ENCODE measurements around the gene MICAL3.
A peak's percentile ranks its signal among the peaks of the same experiment; 100 is the strongest.
"Not testable (repeated sequence)": the region's sequence is repeated elsewhere in the genome, so short reads cannot be mapped to it uniquely, and the experiment has no call there.

Gene MICAL3

GRCh38 chr22:18001894-18002315 is 22.5 kb downstream of the MICAL3 start:
- H3K4me1 Mint-ChIP-seq (ENCODE audit: low read depth): peaks cover 33% of the 10 kb centered on the region
- not testable (repeated sequence) for H3K36me3 Mint-ChIP-seq (ENCODE audit: low read depth); H3K9me3 Mint-ChIP-seq
- peak overlapping the region; percentile 94 for H3K4me3 Mint-ChIP-seq
- H3K27ac Mint-ChIP-seq: peak overlapping the region; percentile 95
- H3K27me3 Mint-ChIP-seq (ENCODE audit: low read depth): peaks cover 21% of the 10 kb centered on the region

GRCh38 chr22:18001040-18001893 is 23.1 kb downstream of the MICAL3 start:
- H3K4me3 Mint-ChIP-seq: peak overlapping the region; percentile 94
- no peaks in the 10 kb centered on the region for H3K36me3 Mint-ChIP-seq (ENCODE audit: low read depth)
- no peaks in the 10 kb centered on the region for H3K9me3 Mint-ChIP-seq
- H3K27ac Mint-ChIP-seq: peak overlapping the region; percentile 95
- peaks cover 21% of the 10 kb centered on the region for H3K27me3 Mint-ChIP-seq (ENCODE audit: low read depth)
- H3K4me1 Mint-ChIP-seq (ENCODE audit: low read depth): peaks cover 37% of the 10 kb centered on the region

GRCh38 chr22:18000441-18001039 is 23.8 kb downstream of the MICAL3 start:
- no peaks in the 10 kb centered on the region for H3K9me3 Mint-ChIP-seq
- H3K27me3 Mint-ChIP-seq (ENCODE audit: low read depth): peaks cover 15% of the 10 kb centered on the region
- H3K36me3 Mint-ChIP-seq (ENCODE audit: low read depth): no peaks in the 10 kb centered on the region
- peaks cover 37% of the 10 kb centered on the region for H3K4me1 Mint-ChIP-seq (ENCODE audit: low read depth)
- no peak overlapping the region for H3K27ac Mint-ChIP-seq
- H3K4me3 Mint-ChIP-seq: peak overlapping the region; percentile 68

- Mint-ChIP-seq H3K36me3 (ENCODE audit: low read depth) (no peaks in the 10 kb centered on the region), H3K4me1 (ENCODE audit: low read depth) (peaks cover 38% of the 10 kb centered on the region), H3K4me3 (peak overlapping the region; percentile 68), H3K9me3 (no peaks in the 10 kb centered on the region), H3K27ac (peak overlapping the region; percentile 49), H3K27me3 (ENCODE audit: low read depth) (peaks cover 11% of the 10 kb centered on the region)
Observed at GRCh38 chr22:17999851-18000250, 24.5 kb downstream of the MICAL3 start.

- H3K4me3 Mint-ChIP-seq: peak overlapping the region; percentile 5
- no peaks in the 10 kb centered on the region for H3K9me3 Mint-ChIP-seq
- H3K27ac Mint-ChIP-seq: no peak overlapping the region
- no peaks in the 10 kb centered on the region for H3K36me3 Mint-ChIP-seq (ENCODE audit: low read depth)
- H3K4me1 Mint-ChIP-seq (ENCODE audit: low read depth): peaks cover 43% of the 10 kb centered on the region
- peaks cover 8% of the 10 kb centered on the region for H3K27me3 Mint-ChIP-seq (ENCODE audit: low read depth)
Observed at GRCh38 chr22:17998913-17999312, 25.4 kb downstream of the MICAL3 start.

GRCh38 chr22:17997456-17997855 is 26.9 kb downstream of the MICAL3 start:
- Mint-ChIP-seq H3K27me3 (ENCODE audit: low read depth) (peaks cover 5% of the 10 kb centered on the region), H3K36me3 (ENCODE audit: low read depth) (no peaks in the 10 kb centered on the region), H3K9me3 (no peaks in the 10 kb centered on the region), H3K27ac (peak overlapping the region; percentile 81), H3K4me1 (ENCODE audit: low read depth) (peaks cover 41% of the 10 kb centered on the region), H3K4me3 (peak overlapping the region; percentile 48)

GRCh38 chr22:17995256-17995655 is 29.1 kb downstream of the MICAL3 start:
- peaks cover 34% of the 10 kb centered on the region for H3K4me1 Mint-ChIP-seq (ENCODE audit: low read depth)
- not testable (repeated sequence) for H3K36me3 Mint-ChIP-seq (ENCODE audit: low read depth); H3K27me3 Mint-ChIP-seq (ENCODE audit: low read depth); H3K4me3 Mint-ChIP-seq; H3K9me3 Mint-ChIP-seq; H3K27ac Mint-ChIP-seq

GRCh38 chr22:17994424-17995108 is 29.8 kb downstream of the MICAL3 start:
- Mint-ChIP-seq H3K4me1 (ENCODE audit: low read depth) (peaks cover 28% of the 10 kb centered on the region), H3K27me3 (ENCODE audit: low read depth) (no peaks in the 10 kb centered on the region), H3K36me3 (ENCODE audit: low read depth) (no peaks in the 10 kb centered on the region), H3K4me3 (no peak overlapping the region), H3K9me3 (no peaks in the 10 kb centered on the region), H3K27ac (no peak overlapping the region)

GRCh38 chr22:17992976-17993375 is 31.4 kb downstream of the MICAL3 start:
- not testable (repeated sequence) for H3K9me3 Mint-ChIP-seq; H3K27me3 Mint-ChIP-seq (ENCODE audit: low read depth); H3K36me3 Mint-ChIP-seq (ENCODE audit: low read depth); H3K4me3 Mint-ChIP-seq; H3K27ac Mint-ChIP-seq
- peaks cover 27% of the 10 kb centered on the region for H3K4me1 Mint-ChIP-seq (ENCODE audit: low read depth)

- not testable (repeated sequence) for H3K27me3 Mint-ChIP-seq (ENCODE audit: low read depth); H3K27ac Mint-ChIP-seq; H3K9me3 Mint-ChIP-seq; H3K4me3 Mint-ChIP-seq; H3K36me3 Mint-ChIP-seq (ENCODE audit: low read depth)
- peaks cover 19% of the 10 kb centered on the region for H3K4me1 Mint-ChIP-seq (ENCODE audit: low read depth)
Observed at GRCh38 chr22:17991992-17992391, 32.4 kb downstream of the MICAL3 start.

- Mint-ChIP-seq H3K4me3 (no peak overlapping the region), H3K9me3 (no peaks in the 10 kb centered on the region), H3K4me1 (ENCODE audit: low read depth) (peaks cover 15% of the 10 kb centered on the region), H3K36me3 (ENCODE audit: low read depth) (peaks cover 1% of the 10 kb centered on the region), H3K27me3 (ENCODE audit: low read depth) (no peaks in the 10 kb centered on the region), H3K27ac (no peak overlapping the region)
Observed at GRCh38 chr22:17990942-17991341, 33.4 kb downstream of the MICAL3 start.

- Mint-ChIP-seq H3K27ac (no peak overlapping the region), H3K9me3 (no peaks in the 10 kb centered on the region), H3K4me1 (ENCODE audit: low read depth) (peaks cover 19% of the 10 kb centered on the region), H3K4me3 (no peak overlapping the region), H3K27me3 (ENCODE audit: low read depth) (no peaks in the 10 kb centered on the region), H3K36me3 (ENCODE audit: low read depth) (peaks cover 1% of the 10 kb centered on the region)
Observed at GRCh38 chr22:17990147-17990546, 34.2 kb downstream of the MICAL3 start.

GRCh38 chr22:17988800-17989513 is 35.4 kb downstream of the MICAL3 start:
- Mint-ChIP-seq H3K4me1 (ENCODE audit: low read depth) (peaks cover 20% of the 10 kb centered on the region), H3K27me3 (ENCODE audit: low read depth) (no peaks in the 10 kb centered on the region), H3K4me3 (no peak overlapping the region), H3K27ac (no peak overlapping the region), H3K9me3 (no peaks in the 10 kb centered on the region), H3K36me3 (ENCODE audit: low read depth) (peaks cover 1% of the 10 kb centered on the region)

- Mint-ChIP-seq H3K36me3 (ENCODE audit: low read depth) (peaks cover 1% of the 10 kb centered on the region), H3K27ac (peak overlapping the region; percentile 45), H3K4me3 (no peak overlapping the region), H3K4me1 (ENCODE audit: low read depth) (peaks cover 31% of the 10 kb centered on the region), H3K9me3 (no peaks in the 10 kb centered on the region), H3K27me3 (ENCODE audit: low read depth) (no peaks in the 10 kb centered on the region)
Observed at GRCh38 chr22:17985606-17986005, 38.8 kb downstream of the MICAL3 start.
